Lung (tissue), 12 donors: Measurements from ENCODE around the gene RFX4. TPM values are rescaled to one million over a fixed set of nuclear protein-coding genes. Genes with fewer than 3 reads are reported as not detected.

Experiments
- ATAC-seq: fragments of 200-7000 bp; cut with Tn5 transposase; one replicate; pipeline ENCODE4 v1.9.1; 2020; ENCODE audit warnings: moderate number of reproducible peaks; ENCODE audit not compliant: insufficient read depth, low FRiP score
- DNase-seq, 3 donors: peaks; one replicate each; pipeline ENCODE4 v3.0.0-alpha.2; 2013 to 2017
- H3K27ac ChIP-seq, 2 donors: one replicate each; pipeline ENCODE4 v1.5.1; 2013; ENCODE audit warnings: mild to moderate bottlenecking in 2 of 2, moderate library complexity in 2 of 2, control low read depth in 1 of 2, inconsistent platforms in 1 of 2, low read depth in 1 of 2, low read length in 1 of 2
- H3K27me3 ChIP-seq, 3 donors: one replicate each; pipeline ENCODE4 v1.5.1; 2013; ENCODE audit warnings: low read length in 2 of 3; ENCODE audit not compliant: control insufficient read depth in 3 of 3, insufficient read depth in 3 of 3
- H3K36me3 ChIP-seq, 4 donors: one replicate each; pipeline ENCODE4 v1.5.1; 2013; ENCODE audit warnings: low read length in 4 of 4, mild to moderate bottlenecking in 1 of 4, moderate library complexity in 1 of 4; ENCODE audit not compliant: control insufficient read depth in 4 of 4, insufficient read depth in 4 of 4
- H3K4me1 ChIP-seq, 5 donors: one replicate each; pipeline ENCODE4 v1.5.1; 2013; ENCODE audit warnings: low read length in 5 of 5, mild to moderate bottlenecking in 2 of 5, moderate library complexity in 1 of 5; ENCODE audit not compliant: control insufficient read depth in 5 of 5, insufficient read depth in 5 of 5
- H3K4me3 ChIP-seq: one replicate; pipeline ENCODE4 v1.5.1; 2013; ENCODE audit warnings: mild to moderate bottlenecking, control low read depth, moderate library complexity
- H3K9ac ChIP-seq, 2 donors: one replicate each; pipeline ENCODE4 v1.5.1; 2013; ENCODE audit warnings: low read length in 2 of 2, control low read depth in 1 of 2; ENCODE audit not compliant: insufficient read depth in 1 of 2
- H3K9me3 ChIP-seq, 4 donors: one replicate each; pipeline ENCODE4 v1.5.1; 2013; ENCODE audit warnings: low read length in 3 of 4, mild to moderate bottlenecking in 1 of 4, moderate library complexity in 1 of 4; ENCODE audit not compliant: control insufficient read depth in 4 of 4, insufficient read depth in 3 of 4
- CTCF ChIP-seq: IDR thresholded peaks from 2 replicates; pipeline ENCODE4 v1.5.1; 2012; ENCODE audit warnings: mild to moderate bottlenecking; ENCODE audit errors: control extremely low read depth, extremely low read depth
- WGBS, 2 donors: extraction: QIAGEN DNeasy Blood & Tissue Kit; methylation state at CpG; one replicate each; pipeline ENCODE4 v1.1.7; 2013; 5-methylcytosine and 5-hydroxymethylcytosine counted together
- polyA plus RNA-seq, 2 donors: library from polyadenylated mRNA; stranded (reverse); fragments of 200-250 nt; gene quantifications; one replicate each; pipeline ENCODE4 v1.2.1, GENCODE V29; 2013
- total RNA-seq, 2 donors: library from RNA; depleted of rRNA in 1 of 2; stranded (reverse); fragments of >200 nt in 1 of 2; gene quantifications; one replicate each; pipeline ENCODE4 v1.2.1, GENCODE V29; 2014 to 2021
- donor health status: control.
- donor health status: control.
- donor health status: Bipolar disorder and iron deficiency.
- donor health status: healthy.
- donor health status: DM: yes; HTN: yes; CAD: no.

RFX4 gene
- total and polyA plus RNA-seq, 4 donors, result not detected

GRCh38 chr12:106790020-106790419 is 207.2 kb downstream of the RFX4 start:
- WGBS, 2 donors, result 88 to 90% methylated on average over 2 of the region's 2 CpGs
- peaks cover 0 to 2% (median 0%) of the 10 kb centered on the region in 5 donors for H3K4me1 ChIP-seq
- no peaks in the 10 kb centered on the region for H3K9me3 ChIP-seq
- no peak overlapping the region for H3K27ac ChIP-seq
- ATAC-seq, result no peak
- H3K9ac ChIP-seq, result no peak overlapping the region
- H3K27me3 ChIP-seq, result no peaks in the 10 kb centered on the region
- no peak overlapping the region for H3K4me3 ChIP-seq
- H3K36me3 ChIP-seq, result peaks cover 6 to 14% (median 8%) of the 10 kb centered on the region in 4 donors
- DNase-seq, result no peak
- TF ChIP-seq CTCF, result no peak

GRCh38 chr12:106791531-106791930 is 208.7 kb downstream of the RFX4 start:
- H3K27ac ChIP-seq, result no peak overlapping the region
- peaks cover 5 to 14% (median 7%) of the 10 kb centered on the region in 4 donors for H3K36me3 ChIP-seq
- TF ChIP-seq CTCF, result no peak
- ATAC-seq (no peak), DNase-seq (no peak)
- H3K4me3 ChIP-seq, result no peak overlapping the region
- H3K9me3 ChIP-seq, result no peaks in the 10 kb centered on the region
- H3K4me1 ChIP-seq, result peaks cover 0 to 2% (median 0%) of the 10 kb centered on the region in 5 donors
- H3K27me3 ChIP-seq, result no peaks in the 10 kb centered on the region
- no peak overlapping the region for H3K9ac ChIP-seq

GRCh38 chr12:106794369-106794768 is 211.6 kb downstream of the RFX4 start:
- Histone ChIP-seq H3K9me3 (no peaks in the 10 kb centered on the region), H3K4me3 (no peak overlapping the region), H3K4me1 (peaks cover 0 to 5% (median 0%) of the 10 kb centered on the region in 5 donors), H3K27ac (no peak overlapping the region), H3K27me3 (no peaks in the 10 kb centered on the region), H3K36me3 (peaks cover 5 to 14% (median 8%) of the 10 kb centered on the region in 4 donors), H3K9ac (no peak overlapping the region)
- ATAC-seq (no peak), DNase-seq (no peak)
- WGBS, 2 donors, result 92% methylated on average over 1 of the region's 1 CpG
- TF ChIP-seq CTCF, result no peak

- Histone ChIP-seq H3K27me3 (no peaks in the 10 kb centered on the region), H3K9ac (no peak overlapping the region), H3K27ac (no peak overlapping the region), H3K36me3 (peaks cover 1 to 6% (median 5%) of the 10 kb centered on the region in 4 donors), H3K9me3 (no peaks in the 10 kb centered on the region), H3K4me3 (no peak overlapping the region), H3K4me1 (peaks cover 0 to 12% (median 0%) of the 10 kb centered on the region in 5 donors)
- DNase-seq (no peak), ATAC-seq (no peak)
- TF ChIP-seq CTCF, result no peak
- 17 to 35% methylated on average over 1 of the region's 1 CpG for WGBS, 2 donors
These were observed 218.4 kb downstream of the RFX4 start for GRCh38 chr12:106801167-106801708.
